ENCODE data around the gene TCOF1.

TCOF1 gene

GRCh38 chr5:150339165-150339564 lies 18.3 kb upstream of the TCOF1 start:
- Histone ChIP-seq H3K27ac (ENCODE audit: low read depth, low read length) (no peak overlapping the region), H3K4me1 (ENCODE audit: control insufficient read depth in 5 of 5, insufficient read depth in 5 of 5, low read length in 5 of 5) (no peaks in the 10 kb centered on the region), H3K36me3 (ENCODE audit: control insufficient read depth in 5 of 5, insufficient read depth in 5 of 5, low read length in 5 of 5) (no peaks in the 10 kb centered on the region), H3K27me3 (ENCODE audit: control insufficient read depth in 5 of 5, insufficient read depth in 4 of 5, low read length in 5 of 5) (peaks cover 0 to 2% (median 0%) of the 10 kb centered on the region in 5 donors), H3K9me3 (ENCODE audit: control insufficient read depth in 5 of 5, low read length in 5 of 5) (no peaks in the 10 kb centered on the region), H3K9ac (ENCODE audit: low read length in 5 of 5) (no peak overlapping the region), H3K4me3 (ENCODE audit: low read depth in 1 of 5, low read length in 5 of 5) (no peak overlapping the region)

- Histone ChIP-seq H3K9ac (ENCODE audit: low read length in 5 of 5) (no peak overlapping the region), H3K9me3 (ENCODE audit: control insufficient read depth in 5 of 5, low read length in 5 of 5) (no peaks in the 10 kb centered on the region), H3K4me1 (ENCODE audit: control insufficient read depth in 5 of 5, insufficient read depth in 5 of 5, low read length in 5 of 5) (no peaks in the 10 kb centered on the region), H3K4me3 (ENCODE audit: low read depth in 1 of 5, low read length in 5 of 5) (no peak overlapping the region), H3K36me3 (ENCODE audit: control insufficient read depth in 5 of 5, insufficient read depth in 5 of 5, low read length in 5 of 5) (no peaks in the 10 kb centered on the region), H3K27me3 (ENCODE audit: control insufficient read depth in 5 of 5, insufficient read depth in 4 of 5, low read length in 5 of 5) (peaks cover 0 to 2% (median 0%) of the 10 kb centered on the region in 5 donors), H3K27ac (ENCODE audit: low read depth, low read length) (no peak overlapping the region)
Observed at GRCh38 chr5:150339841-150340240, 17.7 kb upstream of the TCOF1 start.

DNA sequence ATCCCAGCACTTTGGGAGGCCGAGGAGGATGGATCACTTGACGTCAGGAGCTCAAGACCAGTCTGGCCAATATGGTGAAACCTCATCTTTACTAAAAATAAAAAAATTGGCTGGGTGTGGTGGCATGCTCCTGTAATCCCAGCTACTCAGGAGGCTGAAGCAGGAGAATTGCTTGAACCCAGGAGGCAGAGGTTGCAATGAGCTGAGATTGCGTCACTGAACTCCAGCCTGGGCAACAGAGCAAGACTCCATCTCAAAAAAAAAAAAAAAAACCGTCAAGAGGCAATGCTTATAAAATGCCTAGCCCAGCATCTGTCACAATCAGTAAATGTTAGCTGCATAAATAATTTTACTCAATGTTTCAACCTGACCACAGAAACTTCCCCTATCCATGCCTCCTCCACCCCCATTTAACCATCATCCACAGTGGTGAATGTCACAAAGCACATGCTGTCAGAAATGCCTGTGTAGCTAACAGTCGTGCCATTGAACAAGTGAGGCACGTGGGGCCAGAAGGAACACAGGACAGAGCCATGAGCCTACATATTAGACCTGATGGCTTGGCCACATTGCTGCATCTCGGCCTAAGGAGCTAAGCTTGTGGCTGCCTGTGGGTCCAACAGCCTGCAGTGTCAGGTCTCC lies 16.8 kb upstream of the TCOF1 start:
- H3K27me3 ChIP-seq (ENCODE audit: control insufficient read depth in 5 of 5, insufficient read depth in 4 of 5, low read length in 5 of 5): peaks cover 0 to 2% (median 0%) of the 10 kb centered on the region in 5 donors
- H3K9ac ChIP-seq (ENCODE audit: low read length in 5 of 5): no peak overlapping the region
- no peaks in the 10 kb centered on the region for H3K36me3 ChIP-seq (ENCODE audit: control insufficient read depth in 5 of 5, insufficient read depth in 5 of 5, low read length in 5 of 5)
- no peaks in the 10 kb centered on the region for H3K9me3 ChIP-seq (ENCODE audit: control insufficient read depth in 5 of 5, low read length in 5 of 5)
- no peak overlapping the region for H3K27ac ChIP-seq (ENCODE audit: low read depth, low read length)
- no peak overlapping the region for H3K4me3 ChIP-seq (ENCODE audit: low read depth in 1 of 5, low read length in 5 of 5)
- no peaks in the 10 kb centered on the region for H3K4me1 ChIP-seq (ENCODE audit: control insufficient read depth in 5 of 5, insufficient read depth in 5 of 5, low read length in 5 of 5)

DNA sequence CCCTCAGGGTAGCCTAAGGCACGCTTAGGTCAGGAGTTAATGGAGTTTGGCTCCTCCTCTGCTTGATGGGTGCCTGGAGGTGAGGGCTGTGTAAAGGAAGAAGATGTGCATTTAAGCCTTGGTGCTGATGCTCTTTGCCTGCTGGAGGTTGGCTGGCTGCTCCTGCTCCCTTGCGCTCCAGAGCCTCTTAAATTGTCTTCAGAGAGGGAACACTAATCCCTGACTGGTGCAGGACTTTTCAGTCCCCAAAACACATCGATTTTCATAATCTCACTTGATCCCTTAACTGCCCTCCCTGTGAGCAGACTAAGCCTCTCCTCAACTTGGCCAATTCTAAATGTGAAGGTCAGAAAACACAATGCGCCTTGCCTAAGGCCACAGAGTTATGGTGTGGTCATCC lies 16.2 kb upstream of the TCOF1 start:
- H3K27me3 ChIP-seq (ENCODE audit: control insufficient read depth in 5 of 5, insufficient read depth in 4 of 5, low read length in 5 of 5): peaks cover 0 to 2% (median 0%) of the 10 kb centered on the region in 5 donors
- no peaks in the 10 kb centered on the region for H3K4me1 ChIP-seq (ENCODE audit: control insufficient read depth in 5 of 5, insufficient read depth in 5 of 5, low read length in 5 of 5)
- H3K9me3 ChIP-seq (ENCODE audit: control insufficient read depth in 5 of 5, low read length in 5 of 5): no peaks in the 10 kb centered on the region
- H3K4me3 ChIP-seq (ENCODE audit: low read depth in 1 of 5, low read length in 5 of 5): no peak overlapping the region
- no peak overlapping the region for H3K9ac ChIP-seq (ENCODE audit: low read length in 5 of 5)
- H3K27ac ChIP-seq (ENCODE audit: low read depth, low read length): no peak overlapping the region
- H3K36me3 ChIP-seq (ENCODE audit: control insufficient read depth in 5 of 5, insufficient read depth in 5 of 5, low read length in 5 of 5): no peaks in the 10 kb centered on the region

- no peak overlapping the region for H3K9ac ChIP-seq (ENCODE audit: low read length in 5 of 5)
- H3K9me3 ChIP-seq (ENCODE audit: control insufficient read depth in 5 of 5, low read length in 5 of 5): no peaks in the 10 kb centered on the region
- H3K36me3 ChIP-seq (ENCODE audit: control insufficient read depth in 5 of 5, insufficient read depth in 5 of 5, low read length in 5 of 5): no peaks in the 10 kb centered on the region
- no peak overlapping the region for H3K4me3 ChIP-seq (ENCODE audit: low read depth in 1 of 5, low read length in 5 of 5)
- no peaks in the 10 kb centered on the region for H3K4me1 ChIP-seq (ENCODE audit: control insufficient read depth in 5 of 5, insufficient read depth in 5 of 5, low read length in 5 of 5)
- no peak overlapping the region for H3K27ac ChIP-seq (ENCODE audit: low read depth, low read length)
- peaks cover 0 to 2% (median 0%) of the 10 kb centered on the region in 5 donors for H3K27me3 ChIP-seq (ENCODE audit: control insufficient read depth in 5 of 5, insufficient read depth in 4 of 5, low read length in 5 of 5)
Observed at GRCh38 chr5:150341989-150342388, 15.5 kb upstream of the TCOF1 start.

DNA sequence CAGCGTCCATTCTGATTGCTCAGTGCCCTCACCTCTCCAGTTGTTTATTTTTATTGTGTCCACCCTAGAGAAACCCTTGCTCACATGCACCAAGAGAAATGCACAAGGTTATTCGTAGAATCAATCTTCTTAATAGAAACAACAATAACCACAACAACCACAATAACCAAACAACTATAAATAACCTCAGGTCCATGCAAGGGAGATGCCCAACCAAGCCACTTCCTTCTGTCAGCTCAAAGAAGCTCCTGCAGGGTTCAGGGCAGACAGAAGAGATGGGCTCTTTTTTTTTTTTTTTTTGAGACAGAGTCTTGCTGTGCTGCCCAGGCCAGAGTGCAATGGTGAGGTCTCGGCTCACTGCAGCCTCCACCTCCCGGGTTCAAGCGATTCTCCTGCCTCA lies 14.9 kb upstream of the TCOF1 start:
- H3K36me3 ChIP-seq (ENCODE audit: control insufficient read depth in 5 of 5, insufficient read depth in 5 of 5, low read length in 5 of 5): no peaks in the 10 kb centered on the region
- H3K27me3 ChIP-seq (ENCODE audit: control insufficient read depth in 5 of 5, insufficient read depth in 4 of 5, low read length in 5 of 5): peaks cover 0 to 2% (median 0%) of the 10 kb centered on the region in 5 donors
- no peaks in the 10 kb centered on the region for H3K4me1 ChIP-seq (ENCODE audit: control insufficient read depth in 5 of 5, insufficient read depth in 5 of 5, low read length in 5 of 5)
- no peak overlapping the region for H3K9ac ChIP-seq (ENCODE audit: low read length in 5 of 5)
- no peak overlapping the region for H3K27ac ChIP-seq (ENCODE audit: low read depth, low read length)
- no peaks in the 10 kb centered on the region for H3K9me3 ChIP-seq (ENCODE audit: control insufficient read depth in 5 of 5, low read length in 5 of 5)
- no peak overlapping the region for H3K4me3 ChIP-seq (ENCODE audit: low read depth in 1 of 5, low read length in 5 of 5)

DNA sequence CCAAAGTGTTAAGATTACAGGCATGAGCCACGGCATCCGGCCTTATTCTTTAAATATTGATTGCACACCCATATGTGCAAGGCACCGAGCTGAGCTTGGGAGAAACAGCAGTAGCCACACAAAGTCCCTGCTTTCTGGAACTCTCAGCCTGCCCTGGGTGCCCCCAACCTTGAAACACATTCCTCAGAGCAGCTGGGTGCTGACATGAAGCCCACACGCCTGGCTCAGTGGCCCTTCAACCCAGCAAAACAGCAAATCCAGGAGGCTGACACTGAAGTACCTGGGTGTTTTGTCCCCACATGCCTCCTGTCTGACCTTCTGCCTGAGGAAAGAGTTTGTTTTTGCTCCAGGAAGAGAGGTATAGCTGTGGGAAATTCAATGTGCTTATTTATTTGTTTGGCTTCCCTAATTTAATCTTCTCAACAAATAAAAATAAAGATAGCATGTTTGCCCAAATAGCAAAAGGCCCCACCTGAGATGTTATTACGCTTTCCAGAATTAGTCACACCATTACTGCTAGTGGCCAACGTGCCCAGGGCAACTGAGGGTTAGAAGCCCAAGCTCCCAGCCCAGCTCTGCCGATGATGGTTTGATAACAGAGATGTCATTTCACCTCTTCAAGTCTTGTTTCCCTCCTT lies 13.4 kb upstream of the TCOF1 start:
- H3K9me3 ChIP-seq (ENCODE audit: control insufficient read depth in 5 of 5, low read length in 5 of 5): no peaks in the 10 kb centered on the region
- no peak overlapping the region for H3K9ac ChIP-seq (ENCODE audit: low read length in 5 of 5)
- no peaks in the 10 kb centered on the region for H3K4me1 ChIP-seq (ENCODE audit: control insufficient read depth in 5 of 5, insufficient read depth in 5 of 5, low read length in 5 of 5)
- no peak overlapping the region for H3K27ac ChIP-seq (ENCODE audit: low read depth, low read length)
- no peak overlapping the region for H3K4me3 ChIP-seq (ENCODE audit: low read depth in 1 of 5, low read length in 5 of 5)
- peaks cover 0 to 2% (median 0%) of the 10 kb centered on the region in 5 donors for H3K27me3 ChIP-seq (ENCODE audit: control insufficient read depth in 5 of 5, insufficient read depth in 4 of 5, low read length in 5 of 5)
- no peaks in the 10 kb centered on the region for H3K36me3 ChIP-seq (ENCODE audit: control insufficient read depth in 5 of 5, insufficient read depth in 5 of 5, low read length in 5 of 5)

GRCh38 chr5:150345716-150346115 lies 11.8 kb upstream of the TCOF1 start:
- Histone ChIP-seq H3K9me3 (ENCODE audit: control insufficient read depth in 5 of 5, low read length in 5 of 5) (no peaks in the 10 kb centered on the region), H3K36me3 (ENCODE audit: control insufficient read depth in 5 of 5, insufficient read depth in 5 of 5, low read length in 5 of 5) (no peaks in the 10 kb centered on the region), H3K27me3 (ENCODE audit: control insufficient read depth in 5 of 5, insufficient read depth in 4 of 5, low read length in 5 of 5) (no peaks in the 10 kb centered on the region), H3K9ac (ENCODE audit: low read length in 5 of 5) (no peak overlapping the region), H3K27ac (ENCODE audit: low read depth, low read length) (no peak overlapping the region), H3K4me3 (ENCODE audit: low read depth in 1 of 5, low read length in 5 of 5) (no peak overlapping the region), H3K4me1 (ENCODE audit: control insufficient read depth in 5 of 5, insufficient read depth in 5 of 5, low read length in 5 of 5) (peaks cover 0 to 2% (median 0%) of the 10 kb centered on the region in 5 donors)

DNA sequence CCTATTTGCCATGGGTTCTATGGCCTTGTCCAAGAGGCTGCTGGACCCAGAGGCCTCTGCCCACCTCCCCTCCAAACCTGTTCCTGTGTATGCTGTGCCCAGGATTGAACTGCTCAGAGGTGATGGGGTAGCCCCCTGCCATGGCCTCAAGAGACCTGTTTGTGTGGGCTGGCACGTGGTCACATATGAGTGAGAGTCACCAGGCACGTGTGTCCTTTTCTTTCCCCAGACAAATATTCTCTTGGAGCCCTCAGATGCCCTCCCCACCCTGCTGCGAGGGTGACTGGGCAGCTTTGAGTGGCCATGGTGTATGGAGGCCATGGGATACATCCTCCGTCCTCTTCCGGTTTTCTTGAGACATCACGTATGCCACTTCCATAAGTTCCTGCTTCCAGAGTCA lies 10.9 kb upstream of the TCOF1 start:
- Histone ChIP-seq H3K36me3 (ENCODE audit: control insufficient read depth in 5 of 5, insufficient read depth in 5 of 5, low read length in 5 of 5) (no peaks in the 10 kb centered on the region), H3K27ac (ENCODE audit: low read depth, low read length) (no peak overlapping the region), H3K4me3 (ENCODE audit: low read depth in 1 of 5, low read length in 5 of 5) (no peak overlapping the region), H3K4me1 (ENCODE audit: control insufficient read depth in 5 of 5, insufficient read depth in 5 of 5, low read length in 5 of 5) (peaks cover 0 to 3% (median 0%) of the 10 kb centered on the region in 5 donors), H3K27me3 (ENCODE audit: control insufficient read depth in 5 of 5, insufficient read depth in 4 of 5, low read length in 5 of 5) (no peaks in the 10 kb centered on the region), H3K9me3 (ENCODE audit: control insufficient read depth in 5 of 5, low read length in 5 of 5) (no peaks in the 10 kb centered on the region), H3K9ac (ENCODE audit: low read length in 5 of 5) (no peak overlapping the region)

GRCh38 chr5:150347003-150347402 lies 10.5 kb upstream of the TCOF1 start:
- Histone ChIP-seq H3K4me1 (ENCODE audit: control insufficient read depth in 5 of 5, insufficient read depth in 5 of 5, low read length in 5 of 5) (peaks cover 0 to 3% (median 0%) of the 10 kb centered on the region in 5 donors), H3K36me3 (ENCODE audit: control insufficient read depth in 5 of 5, insufficient read depth in 5 of 5, low read length in 5 of 5) (no peaks in the 10 kb centered on the region), H3K9ac (ENCODE audit: low read length in 5 of 5) (no peak overlapping the region), H3K27me3 (ENCODE audit: control insufficient read depth in 5 of 5, insufficient read depth in 4 of 5, low read length in 5 of 5) (no peaks in the 10 kb centered on the region), H3K27ac (ENCODE audit: low read depth, low read length) (no peak overlapping the region), H3K4me3 (ENCODE audit: low read depth in 1 of 5, low read length in 5 of 5) (no peak overlapping the region), H3K9me3 (ENCODE audit: control insufficient read depth in 5 of 5, low read length in 5 of 5) (no peaks in the 10 kb centered on the region)
